Measurements from ENCODE around the gene MIA.

GRCh38 chr19:40752257-40752781 lies 23.0 kb upstream of the MIA start:
- no peak for TF ChIP-seq CTCF (conservative IDR thresholded peaks at IDR 0.05 in 1 of 2, IDR thresholded peaks at IDR 0.05 in 1 of 2; ENCODE audit: low read depth in 1 of 2, low read length in 2 of 2)
- no peak for TF ChIP-seq EZH2 (IDR thresholded peaks at IDR 0.05; ENCODE audit: low read length, missing control alignments)

All from fibroblast of lung (primary cell).